Keratinocyte (primary cell): Measurements from ENCODE around the gene NTNG1. TPM values are rescaled to one million over a fixed set of nuclear protein-coding genes. Genes with fewer than 3 reads are reported as not detected.

ENCODE experiments used
- DNase-seq: peaks from one replicate; pipeline ENCODE4 v3.0.0-alpha.2; 2011; ENCODE audit warnings: low read depth, missing footprints, low spot score
- FAIRE-seq: peaks from 2 replicates; lab custom pipeline; 2011; peaks lifted over from hg19 to GRCh38; lab: Jason Lieb, UNC
- H2AFZ ChIP-seq: 2 replicates; pipeline ENCODE4 v1.6.0; 2012; ENCODE audit warnings: low read length, control low read depth, inconsistent platforms; ENCODE audit not compliant: control insufficient read depth
- H3K27ac ChIP-seq: 2 replicates; pipeline ENCODE4 v1.5.1; 2011; ENCODE audit warnings: low read length; ENCODE audit not compliant: control insufficient read depth, insufficient read depth
- H3K27me3 ChIP-seq: 3 replicates; pipeline ENCODE4 v1.6.0; 2011; ENCODE audit warnings: low read length; ENCODE audit not compliant: control insufficient read depth, insufficient read depth; ENCODE audit errors: extremely low read depth
- H3K36me3 ChIP-seq, 2 experiments: 2 replicates in 1 of 2; 3 replicates in 1 of 2; pipeline ENCODE4 v1.5.1; 2011; ENCODE audit warnings: low read length in 2 of 2, mild to moderate bottlenecking in 1 of 2; ENCODE audit not compliant: control insufficient read depth in 2 of 2, insufficient read depth in 2 of 2; ENCODE audit errors: extremely low read depth in 1 of 2
- H3K4me1 ChIP-seq: 3 replicates; pipeline ENCODE4 v1.5.1; 2011; ENCODE audit warnings: low read length; ENCODE audit not compliant: control insufficient read depth, insufficient read depth; ENCODE audit errors: extremely low read depth
- H3K4me2 ChIP-seq: 3 replicates; pipeline ENCODE4 v1.6.0; 2011; ENCODE audit warnings: low read depth, low read length; ENCODE audit not compliant: control insufficient read depth, insufficient read depth; ENCODE audit errors: extremely low read depth
- H3K4me3 ChIP-seq, 3 experiments: fragments of 200-600 bp in 1 of 3; sonication (generic) in 1 of 3; 2 replicates in 2 of 3; 3 replicates in 1 of 3; pipeline ENCODE4 v1.5.1; 2011 to 2016; ENCODE audit warnings: low read length in 3 of 3, mild to moderate bottlenecking in 3 of 3, control low read depth in 2 of 3, inconsistent platforms in 1 of 3, low read depth in 1 of 3, mixed read lengths in 1 of 3, mixed run types in 1 of 3, moderate library complexity in 1 of 3; ENCODE audit not compliant: control insufficient read depth in 2 of 3, insufficient read depth in 2 of 3; ENCODE audit errors: extremely low read depth in 1 of 3
- H3K79me2 ChIP-seq: 2 replicates; pipeline ENCODE4 v1.6.0; 2012; ENCODE audit warnings: low read length; ENCODE audit not compliant: control insufficient read depth, insufficient read depth
- H3K9ac ChIP-seq: 3 replicates; pipeline ENCODE4 v1.6.0; 2011; ENCODE audit warnings: low read length; ENCODE audit not compliant: control insufficient read depth, insufficient read depth; ENCODE audit errors: extremely low read depth
- H3K9me1 ChIP-seq: 3 replicates; pipeline ENCODE4 v1.6.0; 2011; ENCODE audit warnings: low read length; ENCODE audit not compliant: control insufficient read depth, insufficient read depth; ENCODE audit errors: extremely low read depth
- H3K9me3 ChIP-seq: 2 replicates; pipeline ENCODE4 v1.5.1; 2012; ENCODE audit warnings: low read depth, low read length; ENCODE audit not compliant: control insufficient read depth
- H4K20me1 ChIP-seq: 3 replicates; pipeline ENCODE4 v1.6.0; 2011; ENCODE audit warnings: low read length; ENCODE audit not compliant: control insufficient read depth, insufficient read depth; ENCODE audit errors: extremely low read depth
- CTCF ChIP-seq, 3 experiments: IDR thresholded peaks in 1 of 3; conservative IDR thresholded peaks in 1 of 3; optimal IDR thresholded peaks in 1 of 3; 2 replicates in 2 of 3; 3 replicates in 1 of 3; pipeline versions ENCODE3 to v1.5.1; 2011; ENCODE audit warnings: low read length in 3 of 3, mild to moderate bottlenecking in 3 of 3, moderate library complexity in 2 of 3, control low read depth in 1 of 3, inconsistent platforms in 1 of 3; ENCODE audit not compliant: insufficient read depth in 2 of 3; ENCODE audit errors: extremely low read depth in 1 of 3
- EZH2 ChIP-seq: IDR thresholded peaks from one replicate; pipeline ENCODE4 v1.6.1; 2012; ENCODE audit warnings: inconsistent platforms, mild to moderate bottlenecking, low read length, moderate library complexity
- dilution Hi-C: fragments of 300-500 bp; cut with MboI; formaldehyde crosslinking; loops from one replicate; pipeline ENCODE4 v1.7.0; 2020; ENCODE audit warnings: low sequenced_read_pairs; ENCODE audit not compliant: extremely low pct_ligation_motif_present
- polyA plus RNA-seq, 5 experiments: library from polyadenylated mRNA; depleted of rRNA in 3 of 5; stranded (reverse) in 3 of 5; stranded (forward) in 1 of 5; unstranded in 1 of 5; fragments of >200 nt; gene quantifications; 1 replicate in 1 of 5; 2 replicates in 3 of 5; 3 replicates in 1 of 5; pipeline versions ENCODE4 v1.2.1 to v1.2.3, GENCODE V29; 2011 to 2012; ENCODE audit warnings: missing spikeins in 2 of 5, low read depth in 1 of 5, low replicate concordance in 1 of 5

NTNG1 gene
- polyA plus RNA-seq, 1 donor (not counting 4 experiments of a cell fraction or from before 2014, with no cell fraction given): 8.1 TPM

GRCh38 chr1:107138166-107138565 is 2.7 kb upstream of the NTNG1 start:
- Histone ChIP-seq H3K4me3 (no peak overlapping the region), H3K9ac (no peak overlapping the region), H4K20me1 (no peaks in the 10 kb centered on the region), H3K27me3 (no peaks in the 10 kb centered on the region), H3K4me1 (peaks cover 18% of the 10 kb centered on the region), H3K9me3 (no peaks in the 10 kb centered on the region), H3K79me2 (no peaks in the 10 kb centered on the region), H3K9me1 (no peaks in the 10 kb centered on the region), H3K27ac (no peak overlapping the region), H2AFZ (no peak overlapping the region), H3K4me2 (peak overlapping the region; percentile 0), H3K36me3 (no peaks in the 10 kb centered on the region)
- FAIRE-seq (peak; percentile 83), DNase-seq (no peak)
- dilution Hi-C loops: no loop called here
- TF ChIP-seq CTCF (optimal IDR thresholded peaks at IDR 0.05 in 1 of 3, IDR thresholded peaks at IDR 0.05 in 1 of 3, conservative IDR thresholded peaks at IDR 0.05 in 1 of 3; ENCODE audit: extremely low read depth in 1 of 3, insufficient read depth in 2 of 3, low read length in 3 of 3) (no peak), EZH2 (no peak)

GRCh38 chr1:107138767-107139445 is 1.9 kb upstream of the NTNG1 start:
- Histone ChIP-seq H3K36me3 (no peaks in the 10 kb centered on the region), H3K27me3 (no peaks in the 10 kb centered on the region), H3K9me1 (no peaks in the 10 kb centered on the region), H2AFZ (no peak overlapping the region), H3K4me3 (peak overlapping the region in 2 of 3 experiments; percentile 80 to 87), H3K4me2 (peak overlapping the region; percentile 88), H3K9me3 (no peaks in the 10 kb centered on the region), H4K20me1 (no peaks in the 10 kb centered on the region), H3K4me1 (peaks cover 18% of the 10 kb centered on the region), H3K79me2 (no peaks in the 10 kb centered on the region), H3K9ac (no peak overlapping the region), H3K27ac (peak overlapping the region; percentile 6)
- DNase-seq (no peak), FAIRE-seq (peak; percentile 79)
- dilution Hi-C loops: no loop called here
- no peak for TF ChIP-seq EZH2
- TF ChIP-seq CTCF (optimal IDR thresholded peaks at IDR 0.05 in 1 of 3, IDR thresholded peaks at IDR 0.05 in 1 of 3, conservative IDR thresholded peaks at IDR 0.05 in 1 of 3; ENCODE audit: extremely low read depth in 1 of 3, insufficient read depth in 2 of 3, low read length in 3 of 3): no peak
